Measurements from ENCODE around the gene RNF213.
A peak's percentile ranks its signal among the peaks of the same experiment; 100 is the strongest.

The RNF213 gene

GRCh38 chr17:80414803-80415625, 154.4 kb downstream of the RNF213 start, which contains the start of gene ENDOV (continued):
- TF ChIP-seq PRDM4 (tag by site-specific recombination; IDR thresholded peaks at IDR 0.05) = no peak
- TF ChIP-seq ZNF658 (tag by site-specific recombination; IDR thresholded peaks at IDR 0.05) = no peak
- TF ChIP-seq ZNF148 (tag by site-specific recombination; IDR thresholded peaks at IDR 0.05; ENCODE audit: borderline replicate concordance) = no peak; the same call in 1 of the 2 replicates
- TF ChIP-seq MYNN (tag by site-specific recombination; IDR thresholded peaks at IDR 0.05; ENCODE audit: borderline replicate concordance) = peak; percentile 27; the same call in 1 of the 2 replicates
- TF ChIP-seq ZNF184 (tag by site-specific recombination; IDR thresholded peaks at IDR 0.05) = no peak
- peak; percentile 95 for TF ChIP-seq PRDM10 (tag by site-specific recombination; IDR thresholded peaks at IDR 0.05)
- TF ChIP-seq ZNF341 (tag by site-specific recombination; IDR thresholded peaks at IDR 0.05; ENCODE audit: low read depth) = peak; percentile 88
- TF ChIP-seq ZNF660 (tag by site-specific recombination; IDR thresholded peaks at IDR 0.05) = peak; percentile 77
- peak; percentile 87 for TF ChIP-seq PATZ1 (tag by site-specific recombination; IDR thresholded peaks at IDR 0.05)
- TF ChIP-seq ATF2 (tag by site-specific recombination; IDR thresholded peaks at IDR 0.05; ENCODE audit: low read depth) = 0 out of 2 replicates have a peak, but pooled peaks have one; percentile 24
- TF ChIP-seq KLF8 (tag by site-specific recombination; IDR thresholded peaks at IDR 0.05) = peak; percentile 99
- peak; percentile 91 for TF ChIP-seq ZNF501 (tag by site-specific recombination; IDR thresholded peaks at IDR 0.05)
- no peak for TF ChIP-seq TRIM28 (IDR thresholded peaks at IDR 0.05; ENCODE audit: borderline replicate concordance, low read length)
- TF ChIP-seq ZNF302 (tag by site-specific recombination; IDR thresholded peaks at IDR 0.05; ENCODE audit: low read depth) = no peak
- TF ChIP-seq SCRT2 (tag by site-specific recombination; IDR thresholded peaks at IDR 0.05) = 0 out of 2 replicates have a peak, but pooled peaks have one; percentile 24
- TF ChIP-seq ZNF585B (tag by site-specific recombination; IDR thresholded peaks at IDR 0.05) = no peak
- no peak for TF ChIP-seq ZNF202 (tag by site-specific recombination; IDR thresholded peaks at IDR 0.05; ENCODE audit: borderline replicate concordance)
- no peak for TF ChIP-seq ZNF704 (tag by site-specific recombination; IDR thresholded peaks at IDR 0.05)
- no peak for TF ChIP-seq ZNF473 (tag by site-specific recombination; IDR thresholded peaks at IDR 0.05)
- TF ChIP-seq ZNF555 (tag by site-specific recombination; conservative IDR thresholded peaks at IDR 0.05) = no peak
- no peak for TF ChIP-seq ZNF521 (tag by site-specific recombination; IDR thresholded peaks at IDR 0.05)
- no peak for TF ChIP-seq ZNF791 (tag by site-specific recombination; IDR thresholded peaks at IDR 0.05)
- no peak for TF ChIP-seq TCF7L2 (IDR thresholded peaks at IDR 0.05; ENCODE audit: borderline replicate concordance, low read depth, low read length)
- TF ChIP-seq ZNF701 (tag by site-specific recombination; IDR thresholded peaks at IDR 0.05) = no peak
- peak; percentile 63; the same call in 1 of the 2 replicates for TF ChIP-seq ZNF843 (tag by site-specific recombination; IDR thresholded peaks at IDR 0.05)
- TF ChIP-seq ZNF654 (tag by site-specific recombination; IDR thresholded peaks at IDR 0.05; ENCODE audit: low read depth) = no peak

All from HEK293 (cell line).